Progenitor cell of endocrine pancreas (in vitro differentiated cells): Measurements from ENCODE around the gene RCOR1. TPM values are rescaled to one million over a fixed set of nuclear protein-coding genes. Genes with fewer than 3 reads are reported as not detected.
"Not testable (repeated sequence)": the region's sequence is repeated elsewhere in the genome, so short reads cannot be mapped to it uniquely, and the experiment has no call there.

ENCODE experiments used
- DNase-seq: peaks from one replicate; pipeline ENCODE4 v3.0.0; 2021; ENCODE audit warnings: low spot score; ENCODE audit not compliant: unreplicated experiment
- H3K27ac Mint-ChIP-seq: 2 replicates; pipeline ENCODE4 v1.8.0; 2021; ENCODE audit warnings: mild to moderate bottlenecking, moderate library complexity, mixed read lengths
- H3K27me3 Mint-ChIP-seq: 2 replicates; pipeline ENCODE4 v1.8.0; 2021; ENCODE audit warnings: mixed read lengths
- H3K36me3 Mint-ChIP-seq: 2 replicates; pipeline ENCODE4 v1.8.0; 2022; ENCODE audit warnings: mixed read lengths; ENCODE audit not compliant: insufficient read depth
- H3K4me1 Mint-ChIP-seq: 2 replicates; pipeline ENCODE4 v1.8.0; 2021; ENCODE audit warnings: low read depth, mixed read lengths
- H3K4me3 Mint-ChIP-seq: 2 replicates; pipeline ENCODE4 v1.8.0; 2021; ENCODE audit warnings: low read depth, mild to moderate bottlenecking, moderate library complexity, mixed read lengths
- H3K9me3 Mint-ChIP-seq: 2 replicates; pipeline ENCODE4 v1.8.0; 2021; ENCODE audit warnings: low read depth, mixed read lengths
- total RNA-seq: library from RNA; stranded (reverse); gene quantifications from 2 replicates; pipeline ENCODE4 v1.2.1, GENCODE V29; 2021
- TF ChIP-seq, protein P1 (sequence below): fragments of 200-600 bp; sonication (generic); IDR thresholded peaks from one replicate; pipeline ENCODE4 v1.5.0; 2021; ENCODE audit warnings: antibody characterized with exemption, mild to moderate bottlenecking; ENCODE audit not compliant: unreplicated experiment

Gene RCOR1
- total RNA-seq, 1 donor from 2014 or later: 41.9 TPM

DNA sequence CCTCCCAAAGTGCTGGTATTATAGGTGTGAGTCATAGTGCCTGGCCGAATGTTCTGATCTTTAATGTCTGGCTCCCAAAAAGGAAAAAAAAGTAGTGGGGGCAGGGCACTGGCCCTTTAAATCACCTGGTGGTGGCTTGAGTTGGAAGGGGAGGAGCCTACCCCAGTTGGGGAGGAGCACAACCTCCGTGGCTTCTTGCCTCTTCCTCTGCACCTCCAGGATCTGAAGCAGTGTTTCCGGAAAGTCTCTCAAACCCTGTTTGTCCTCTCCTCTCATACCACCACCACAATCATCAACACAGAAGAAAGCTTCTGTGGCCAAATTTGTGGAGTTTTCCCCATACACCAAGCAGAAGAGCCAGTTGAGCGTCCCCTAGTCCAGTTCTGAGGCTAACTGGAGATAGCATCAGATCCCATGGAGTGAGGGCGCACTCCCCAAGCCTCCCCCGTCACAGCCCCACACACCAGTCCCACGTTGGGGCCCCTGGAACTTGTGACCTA is 24.3 kb upstream of the RCOR1 start:
- peaks cover 3% of the 10 kb centered on the region for H3K4me1 Mint-ChIP-seq
- no peaks in the 10 kb centered on the region for H3K27me3 Mint-ChIP-seq
- H3K27ac Mint-ChIP-seq: no peak overlapping the region
- no peaks in the 10 kb centered on the region for H3K9me3 Mint-ChIP-seq
- H3K36me3 Mint-ChIP-seq: no peaks in the 10 kb centered on the region
- TF ChIP-seq, protein P1, sequence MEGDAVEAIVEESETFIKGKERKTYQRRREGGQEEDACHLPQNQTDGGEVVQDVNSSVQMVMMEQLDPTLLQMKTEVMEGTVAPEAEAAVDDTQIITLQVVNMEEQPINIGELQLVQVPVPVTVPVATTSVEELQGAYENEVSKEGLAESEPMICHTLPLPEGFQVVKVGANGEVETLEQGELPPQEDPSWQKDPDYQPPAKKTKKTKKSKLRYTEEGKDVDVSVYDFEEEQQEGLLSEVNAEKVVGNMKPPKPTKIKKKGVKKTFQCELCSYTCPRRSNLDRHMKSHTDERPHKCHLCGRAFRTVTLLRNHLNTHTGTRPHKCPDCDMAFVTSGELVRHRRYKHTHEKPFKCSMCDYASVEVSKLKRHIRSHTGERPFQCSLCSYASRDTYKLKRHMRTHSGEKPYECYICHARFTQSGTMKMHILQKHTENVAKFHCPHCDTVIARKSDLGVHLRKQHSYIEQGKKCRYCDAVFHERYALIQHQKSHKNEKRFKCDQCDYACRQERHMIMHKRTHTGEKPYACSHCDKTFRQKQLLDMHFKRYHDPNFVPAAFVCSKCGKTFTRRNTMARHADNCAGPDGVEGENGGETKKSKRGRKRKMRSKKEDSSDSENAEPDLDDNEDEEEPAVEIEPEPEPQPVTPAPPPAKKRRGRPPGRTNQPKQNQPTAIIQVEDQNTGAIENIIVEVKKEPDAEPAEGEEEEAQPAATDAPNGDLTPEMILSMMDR: no peak
- DNase-seq: no peak
- H3K4me3 Mint-ChIP-seq: no peak overlapping the region

GRCh38 chr14:102570334-102570995 is 22.0 kb upstream of the RCOR1 start:
- no peaks in the 10 kb centered on the region for H3K9me3 Mint-ChIP-seq
- no peaks in the 10 kb centered on the region for H3K27me3 Mint-ChIP-seq
- no peaks in the 10 kb centered on the region for H3K36me3 Mint-ChIP-seq
- H3K4me3 Mint-ChIP-seq: no peak overlapping the region
- H3K4me1 Mint-ChIP-seq: peaks cover 6% of the 10 kb centered on the region
- TF ChIP-seq, protein P1: no peak
- no peak for DNase-seq
- no peak overlapping the region for H3K27ac Mint-ChIP-seq

DNA sequence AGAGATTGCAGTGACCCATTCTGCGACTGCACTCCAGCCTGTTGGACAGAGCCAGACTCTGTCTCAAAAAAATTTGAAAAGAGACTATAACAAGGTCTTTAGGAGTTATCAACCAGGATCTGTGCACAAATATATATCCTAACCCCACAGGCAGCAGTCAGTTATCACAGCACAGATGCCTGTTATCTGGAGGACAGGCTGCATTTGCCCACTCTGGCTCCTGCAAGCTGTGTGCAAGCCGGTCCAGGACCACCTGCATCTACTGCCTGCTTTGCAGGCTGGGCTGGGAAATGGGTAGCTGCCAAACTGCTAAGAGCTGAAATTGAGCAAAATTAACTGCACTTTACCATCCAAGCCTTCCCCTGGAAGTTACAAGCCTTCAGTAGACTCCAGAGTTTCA is 21.4 kb upstream of the RCOR1 start:
- H3K9me3 Mint-ChIP-seq: no peaks in the 10 kb centered on the region
- H3K4me3 Mint-ChIP-seq: no peak overlapping the region
- H3K27me3 Mint-ChIP-seq: no peaks in the 10 kb centered on the region
- H3K36me3 Mint-ChIP-seq: no peaks in the 10 kb centered on the region
- H3K27ac Mint-ChIP-seq: no peak overlapping the region
- H3K4me1 Mint-ChIP-seq: peaks cover 6% of the 10 kb centered on the region
- DNase-seq: no peak
- TF ChIP-seq, protein P1: no peak

DNA sequence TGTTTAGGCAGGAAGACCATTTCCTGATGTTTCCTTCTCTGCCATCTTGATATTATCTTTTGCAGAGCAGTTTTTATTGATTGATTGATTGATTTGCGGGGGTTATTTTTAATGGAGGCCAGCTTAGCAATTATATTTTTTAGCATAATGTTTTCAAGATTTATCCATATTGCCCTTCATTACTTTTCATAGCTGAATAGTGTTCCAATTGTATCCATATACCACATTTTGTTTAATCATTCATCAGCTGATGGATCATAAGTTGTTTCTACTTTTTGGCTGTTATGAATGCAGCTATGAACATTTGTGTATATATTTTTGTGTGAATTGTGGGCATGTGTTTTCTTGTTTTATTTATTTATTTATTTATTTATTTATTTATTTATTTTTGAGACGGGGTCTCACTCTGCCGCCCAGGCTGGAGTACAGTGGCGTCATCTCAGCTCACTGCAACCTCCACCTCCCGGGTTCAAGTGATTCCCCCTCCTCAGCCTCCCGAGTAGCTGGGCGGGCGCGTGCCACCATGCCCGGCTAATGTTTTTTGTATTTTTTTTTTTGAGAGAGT is 20.9 kb upstream of the RCOR1 start:
- H3K4me3 Mint-ChIP-seq: no peak overlapping the region
- H3K4me1 Mint-ChIP-seq: peaks cover 6% of the 10 kb centered on the region

GRCh38 chr14:102573161-102573560 is 19.3 kb upstream of the RCOR1 start:
- H3K9me3 Mint-ChIP-seq, H3K27me3 Mint-ChIP-seq, H3K4me1 Mint-ChIP-seq, H3K27ac Mint-ChIP-seq, DNase-seq, H3K4me3 Mint-ChIP-seq, H3K36me3 Mint-ChIP-seq: not testable (repeated sequence)

More for the DNA sequence above, 20.9 kb upstream of the RCOR1 start:
- Mint-ChIP-seq H3K36me3 (no peaks in the 10 kb centered on the region), H3K27ac (no peak overlapping the region), H3K27me3 (no peaks in the 10 kb centered on the region), H3K9me3 (no peaks in the 10 kb centered on the region)
- TF ChIP-seq, protein P1: no peak
- no peak for DNase-seq

DNA sequence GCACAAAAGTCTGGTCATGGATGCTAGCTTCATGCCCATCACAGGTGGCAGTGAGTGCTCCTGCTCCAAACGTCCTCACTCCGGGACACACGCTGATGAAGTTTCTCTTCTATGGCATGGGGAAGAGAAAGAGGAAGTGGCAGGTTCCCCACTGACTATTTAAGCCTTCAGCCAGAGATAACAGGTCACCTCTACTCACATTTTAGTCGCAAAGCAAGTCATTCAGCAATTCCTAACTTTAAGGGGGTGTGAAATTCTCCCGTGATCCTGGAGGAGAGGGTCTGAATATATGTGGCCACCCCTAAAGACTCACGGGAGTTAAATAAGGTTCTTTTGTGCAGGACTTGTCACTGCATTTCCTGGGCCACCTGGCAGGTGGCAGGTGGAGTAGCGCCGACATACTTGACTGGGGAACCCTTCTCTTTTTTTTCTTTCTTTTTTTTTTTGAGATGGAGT is 18.8 kb upstream of the RCOR1 start:
- H3K36me3 Mint-ChIP-seq: no peaks in the 10 kb centered on the region
- no peak for DNase-seq
- TF ChIP-seq, protein P1: no peak
- H3K27me3 Mint-ChIP-seq: no peaks in the 10 kb centered on the region
- H3K9me3 Mint-ChIP-seq: no peaks in the 10 kb centered on the region
- no peak overlapping the region for H3K27ac Mint-ChIP-seq
- no peak overlapping the region for H3K4me3 Mint-ChIP-seq
- peaks cover 3% of the 10 kb centered on the region for H3K4me1 Mint-ChIP-seq
